ENCODE measurements around the gene PEX5L.
"Not testable (repeated sequence)": the region's sequence is repeated elsewhere in the genome, so short reads cannot be mapped to it uniquely, and the experiment has no call there.

The PEX5L gene

GRCh38 chr3:180008318-180008717 lies 28.4 kb downstream of the PEX5L start:
- DNase-seq = not testable (repeated sequence)

GRCh38 chr3:180004542-180004941 lies 32.2 kb downstream of the PEX5L start:
- DNase-seq = no peak

GRCh38 chr3:180002006-180002405 lies 34.7 kb downstream of the PEX5L start:
- DNase-seq = no peak

DNA sequence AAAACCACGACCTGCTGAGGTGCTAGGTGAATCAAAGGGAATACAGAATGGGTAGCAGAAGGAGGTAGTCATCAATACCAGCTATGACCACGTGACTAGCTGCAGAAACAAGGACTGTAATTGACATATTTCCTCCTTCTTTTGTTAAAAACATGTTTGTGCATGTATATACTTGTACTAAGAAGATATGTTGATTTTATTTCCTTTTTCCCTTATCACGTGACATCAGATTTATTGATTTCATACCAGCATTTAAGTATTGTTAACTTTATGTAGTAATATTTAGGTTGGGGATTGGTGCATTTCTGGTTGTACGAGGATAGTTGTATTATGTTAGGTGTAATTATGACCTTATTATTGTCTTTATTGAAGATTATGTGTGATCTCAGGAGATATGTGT lies 36.2 kb downstream of the PEX5L start:
- no peak for DNase-seq

GRCh38 chr3:179995406-179995805 lies 41.3 kb downstream of the PEX5L start:
- DNase-seq = no peak

GRCh38 chr3:179991883-179992282 lies 44.9 kb downstream of the PEX5L start:
- no peak for DNase-seq

DNA sequence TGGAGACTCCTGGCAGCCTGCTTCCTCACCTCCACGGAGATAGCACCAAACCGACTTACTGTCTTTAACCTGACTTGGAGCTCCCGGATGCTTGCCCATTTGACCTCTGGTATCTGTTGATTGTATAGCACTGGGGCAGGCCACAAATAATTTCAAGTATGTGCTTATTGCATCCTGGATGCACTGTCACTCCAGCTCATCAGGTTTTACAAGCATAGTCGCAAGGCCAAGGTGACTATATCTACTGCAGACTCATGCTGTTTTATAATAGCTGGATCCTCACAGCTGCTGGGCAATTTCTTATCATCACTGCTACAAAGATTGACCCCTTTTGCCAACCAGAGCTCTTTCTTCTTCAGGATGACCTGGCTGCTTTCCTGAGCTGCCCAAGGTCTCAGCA lies 45.6 kb downstream of the PEX5L start:
- DNase-seq = no peak

DNA sequence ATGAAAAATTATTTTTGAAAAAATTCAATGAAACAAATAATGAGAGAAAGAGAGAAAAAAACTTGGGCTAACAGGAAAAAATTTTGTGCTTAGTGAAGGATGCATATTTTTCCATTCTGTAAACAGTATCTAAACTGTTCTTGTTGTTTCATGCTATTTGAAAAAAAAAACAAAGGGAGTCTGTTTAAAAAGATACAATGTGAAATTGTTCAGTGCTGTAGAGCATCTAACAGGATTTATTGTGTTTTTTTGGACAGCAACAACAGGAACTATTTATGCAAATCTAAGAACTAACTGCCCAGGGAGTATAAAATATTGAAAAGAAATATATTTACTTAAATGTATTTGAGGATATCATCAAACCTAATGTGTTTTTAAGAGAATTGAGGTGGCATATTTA lies 55.1 kb downstream of the PEX5L start:
- DNase-seq = peak; percentile 86

DNA sequence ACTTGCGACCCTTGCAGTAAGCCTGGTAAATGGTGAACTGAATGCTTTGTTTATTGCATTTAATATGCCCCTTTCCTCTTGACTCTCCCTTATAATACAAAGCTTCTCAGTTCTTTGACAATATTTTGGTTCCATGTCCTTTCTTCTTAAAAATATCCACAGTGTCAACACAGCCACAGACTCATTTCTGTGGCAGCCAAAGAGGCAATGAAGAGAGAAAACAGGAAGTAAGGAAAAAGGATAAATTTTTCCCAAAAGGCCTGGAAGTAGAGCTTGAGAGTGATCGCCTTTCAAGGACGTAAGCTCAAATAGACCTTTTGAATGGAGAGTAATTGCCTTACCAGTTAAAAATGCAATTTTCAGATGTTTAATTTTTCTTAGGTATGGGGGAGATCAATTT lies 59.4 kb downstream of the PEX5L start:
- no peak for DNase-seq

- peak; percentile 72 for DNase-seq
Observed at GRCh38 chr3:179973931-179974361, 62.8 kb downstream of the PEX5L start.

DNA sequence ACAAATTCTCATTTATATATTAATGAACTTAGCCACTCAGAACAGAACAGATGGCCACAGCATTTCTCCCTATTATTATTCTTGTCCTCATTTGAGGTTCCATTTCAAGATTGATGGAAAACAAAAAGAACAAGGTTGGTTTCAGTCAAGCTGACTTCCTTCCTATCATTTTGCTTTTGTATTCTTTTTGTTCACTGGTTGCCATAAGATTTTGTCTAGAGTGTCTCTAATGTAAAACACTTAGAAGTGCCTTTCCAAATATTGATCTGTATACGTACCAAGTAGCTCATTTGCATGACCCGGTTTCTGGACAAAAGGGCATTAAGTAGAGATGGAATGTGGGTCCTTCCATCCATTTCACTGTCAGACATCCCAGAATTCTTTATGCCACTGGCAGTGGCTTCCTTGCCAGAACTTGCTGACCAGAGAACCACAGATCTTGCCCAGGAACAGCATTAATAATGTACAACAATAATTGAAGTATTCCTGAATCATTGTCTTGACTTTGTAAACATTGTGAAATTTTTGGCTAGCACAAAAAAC lies 63.8 kb downstream of the PEX5L start:
- peak; percentile 56 for DNase-seq

DNA sequence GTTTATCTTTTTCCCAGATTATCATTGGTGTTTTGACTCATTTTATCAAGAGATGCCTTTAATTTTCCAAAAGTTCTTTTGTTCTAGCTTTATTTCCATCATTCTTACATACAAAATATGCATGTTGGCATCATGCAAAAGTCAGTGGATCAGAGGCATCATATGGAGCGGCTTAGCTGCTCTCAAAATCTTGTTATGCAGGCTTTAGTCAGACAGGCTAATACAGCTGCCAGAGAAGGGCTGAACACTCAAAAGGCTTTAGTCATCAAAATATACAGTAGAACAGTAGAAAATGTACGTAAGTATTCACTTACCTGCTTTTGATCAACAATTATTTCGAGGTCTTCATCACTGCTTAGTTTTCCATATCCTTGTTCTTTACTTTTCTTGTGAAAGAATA lies 65.5 kb downstream of the PEX5L start:
- peak; percentile 46 for DNase-seq

GRCh38 chr3:179970746-179971145 lies 66.0 kb downstream of the PEX5L start:
- DNase-seq = no peak

DNA sequence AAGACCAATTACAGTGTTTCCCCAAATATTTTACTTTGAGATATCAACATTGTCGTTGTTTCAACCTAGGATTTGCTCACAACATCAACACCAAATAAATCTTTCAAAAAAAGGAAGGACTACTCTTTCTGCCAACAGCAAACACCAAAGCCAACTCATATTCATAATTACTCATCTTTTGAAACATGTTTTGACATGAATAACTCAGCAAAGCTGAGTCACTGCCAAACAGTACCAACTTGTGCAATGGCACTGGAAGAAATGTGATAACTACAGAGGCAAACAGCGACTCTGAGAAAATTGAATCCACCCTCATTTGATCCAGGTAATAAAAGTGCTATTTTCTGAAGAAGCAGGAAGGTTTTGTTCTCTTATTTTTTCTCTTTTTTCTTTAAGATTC lies 67.2 kb downstream of the PEX5L start:
- no peak for DNase-seq

DNA sequence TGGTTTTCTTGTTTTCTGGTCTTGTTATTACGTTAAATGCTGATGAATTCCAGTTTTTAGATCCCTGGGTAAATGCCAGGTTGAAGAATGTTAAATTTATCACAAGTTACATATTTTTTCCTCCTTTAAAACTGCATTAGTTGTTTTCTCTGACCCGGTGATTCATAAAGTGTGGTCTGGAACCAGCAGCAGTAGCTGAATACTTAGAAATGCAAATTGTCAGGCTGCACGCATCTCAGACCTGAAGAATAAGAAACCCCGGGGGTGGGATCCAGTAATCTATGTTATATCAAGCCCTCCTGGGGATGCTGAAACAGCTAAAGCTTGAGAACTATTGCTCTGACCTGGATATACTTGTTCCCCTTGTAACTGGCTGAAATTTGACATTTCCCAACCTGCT lies 69.1 kb downstream of the PEX5L start:
- DNase-seq = no peak

DNA sequence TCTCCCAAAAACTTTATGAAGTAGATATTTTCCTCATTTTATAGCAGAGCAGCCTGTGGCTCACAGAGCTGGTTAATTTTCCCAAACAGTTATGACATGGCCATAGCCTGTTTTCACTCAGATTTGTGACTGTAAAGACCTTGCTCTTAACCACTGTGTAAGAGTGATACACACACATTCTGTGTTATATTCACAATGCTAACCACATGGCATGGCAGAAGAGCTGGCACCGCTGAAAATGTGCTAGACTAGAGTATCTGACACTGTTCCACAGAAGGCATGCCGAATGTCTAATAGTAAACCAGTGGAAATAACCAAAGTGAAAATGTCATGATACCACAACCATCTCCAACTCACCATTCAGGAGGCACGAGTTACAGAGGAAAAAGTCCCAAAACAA lies 71.8 kb downstream of the PEX5L start:
- no peak for DNase-seq

DNA sequence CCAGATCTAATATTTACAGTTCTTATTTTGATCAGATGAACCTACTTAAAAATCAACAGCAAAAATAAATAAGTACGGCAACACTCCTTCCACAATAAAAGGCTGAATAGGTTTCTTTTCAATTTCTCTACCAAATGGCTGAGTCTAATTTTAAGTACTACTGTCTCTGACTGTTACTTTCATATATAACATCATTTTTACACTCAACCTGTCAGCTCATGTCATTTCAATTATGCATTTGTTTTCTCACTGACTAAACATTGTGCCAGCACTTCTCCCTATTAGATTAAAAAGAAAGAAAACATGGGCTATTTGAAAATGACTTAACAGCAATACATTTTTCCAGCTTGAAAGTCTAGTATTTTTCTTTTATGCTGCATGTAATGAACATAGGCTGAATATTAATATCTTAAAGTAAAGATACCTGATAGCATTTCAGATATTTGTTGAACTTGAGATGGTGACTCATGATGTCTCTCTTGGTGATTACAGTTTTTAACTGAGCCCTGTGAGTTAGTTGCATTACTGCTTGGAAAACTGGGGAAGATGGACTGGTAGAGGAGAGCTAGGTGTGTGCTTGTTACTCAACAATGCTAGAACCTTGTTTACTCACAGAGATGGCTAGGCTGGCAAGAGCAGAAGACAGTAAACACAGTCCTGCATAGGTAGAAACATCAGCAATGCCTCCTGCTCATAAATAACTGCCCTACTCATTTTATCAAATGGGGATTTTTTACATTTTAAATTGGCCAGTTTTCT lies 73.9 kb downstream of the PEX5L start:
- no peak for DNase-seq

GRCh38 chr3:179961703-179962078 lies 75.0 kb downstream of the PEX5L start:
- DNase-seq = no peak

DNA sequence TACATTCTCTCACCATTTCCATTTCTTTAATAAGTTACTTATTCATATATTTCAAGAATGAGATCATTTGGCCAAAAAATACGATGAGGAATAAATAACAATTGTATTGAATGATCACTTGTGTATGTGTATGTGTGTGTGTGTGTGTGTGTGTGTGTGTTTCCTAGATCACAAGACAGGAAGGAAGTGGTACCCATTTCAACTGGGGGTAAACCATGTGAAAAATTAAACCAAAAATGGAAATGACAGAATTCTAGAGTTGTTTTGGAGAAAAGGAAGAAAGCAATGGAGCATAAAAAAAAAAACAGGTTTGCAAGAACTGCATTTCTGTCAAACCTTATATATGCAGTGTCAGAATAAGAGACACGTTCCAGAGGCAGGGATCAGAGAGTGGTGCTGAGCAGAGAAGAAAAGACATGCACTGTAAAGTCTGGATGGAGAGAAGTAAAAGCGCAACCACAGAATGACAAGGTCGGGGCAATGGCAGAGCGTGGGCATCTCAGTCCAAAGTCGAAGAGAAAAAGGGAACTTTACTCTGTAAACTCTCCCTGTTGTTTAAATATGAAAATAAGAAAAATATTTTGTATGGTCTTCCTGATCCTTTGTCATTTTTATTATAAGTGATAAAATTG lies 75.5 kb downstream of the PEX5L start:
- no peak for DNase-seq

- no peak for DNase-seq
Observed at GRCh38 chr3:179958759-179959158, 78.0 kb downstream of the PEX5L start.

DNA sequence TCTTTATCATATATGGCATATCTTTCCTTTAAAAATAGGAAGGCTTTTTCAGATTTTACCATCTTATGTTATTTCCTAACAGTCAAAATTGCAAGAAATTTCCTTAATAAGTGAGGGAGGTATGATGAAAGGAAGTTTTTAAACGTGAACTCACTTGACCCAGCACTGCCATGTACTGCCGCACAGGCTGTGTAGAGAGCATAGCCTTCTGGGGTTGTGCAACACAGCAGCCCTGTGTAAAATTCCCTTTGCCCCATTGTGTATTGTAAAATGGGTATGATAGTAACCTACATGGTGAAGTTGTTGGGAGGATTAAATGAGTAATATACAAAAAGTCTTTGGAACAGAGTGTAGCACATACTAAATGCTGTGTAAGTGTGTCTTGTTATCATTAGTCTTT lies 78.6 kb downstream of the PEX5L start:
- DNase-seq = no peak

GRCh38 chr3:179957264-179957845 lies 79.4 kb downstream of the PEX5L start:
- DNase-seq = no peak

- DNase-seq = no peak
Observed at GRCh38 chr3:179956416-179956830, 80.3 kb downstream of the PEX5L start.

- DNase-seq = no peak
Observed at GRCh38 chr3:179955809-179956208, 80.9 kb downstream of the PEX5L start.

Measured in midbrain (tissue), 1 donor.